IPS DF 19.7 (cell line): ENCODE measurements around the gene IGFLR1.
A peak's percentile ranks its signal among the peaks of the same experiment; 100 is the strongest.
"Not testable (repeated sequence)": the region's sequence is repeated elsewhere in the genome, so short reads cannot be mapped to it uniquely, and the experiment has no call there.

Source experiments
- DNase-seq: peaks from one replicate; pipeline ENCODE4 v3.0.0-alpha.2; 2013; ENCODE audit warnings: low read depth, low spot score

Gene IGFLR1

GRCh38 chr19:35724132-35724531 lies 18.1 kb downstream of the IGFLR1 start:
- DNase-seq = not testable (repeated sequence)

GRCh38 chr19:35723671-35724070 lies 18.6 kb downstream of the IGFLR1 start:
- no peak for DNase-seq

GRCh38 chr19:35722897-35723296 lies 19.4 kb downstream of the IGFLR1 start:
- DNase-seq = no peak

GRCh38 chr19:35722461-35722860 lies 19.8 kb downstream of the IGFLR1 start:
- DNase-seq = no peak

GRCh38 chr19:35721374-35721773 lies 20.9 kb downstream of the IGFLR1 start:
- no peak for DNase-seq

- no peak for DNase-seq
These were observed 21.6 kb downstream of the IGFLR1 start for GRCh38 chr19:35720648-35721047.

DNA sequence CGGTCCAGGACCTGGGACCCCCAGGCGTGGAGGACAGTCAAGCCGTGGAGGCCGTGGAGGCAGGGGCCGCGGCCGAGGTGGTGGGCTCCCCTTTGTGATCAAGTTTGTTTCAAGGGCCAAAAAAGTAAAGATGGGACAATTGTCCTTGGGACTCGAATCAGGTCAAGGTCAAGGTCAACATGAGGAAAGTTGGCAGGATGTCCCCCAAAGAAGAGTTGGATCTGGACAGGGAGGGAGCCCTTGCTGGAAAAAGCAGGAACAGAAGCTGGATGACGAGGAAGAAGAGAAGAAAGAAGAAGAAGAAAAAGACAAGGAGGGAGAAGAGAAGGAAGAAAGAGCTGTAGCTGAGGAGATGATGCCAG lies 22.1 kb downstream of the IGFLR1 start:
- no peak for DNase-seq

DNA sequence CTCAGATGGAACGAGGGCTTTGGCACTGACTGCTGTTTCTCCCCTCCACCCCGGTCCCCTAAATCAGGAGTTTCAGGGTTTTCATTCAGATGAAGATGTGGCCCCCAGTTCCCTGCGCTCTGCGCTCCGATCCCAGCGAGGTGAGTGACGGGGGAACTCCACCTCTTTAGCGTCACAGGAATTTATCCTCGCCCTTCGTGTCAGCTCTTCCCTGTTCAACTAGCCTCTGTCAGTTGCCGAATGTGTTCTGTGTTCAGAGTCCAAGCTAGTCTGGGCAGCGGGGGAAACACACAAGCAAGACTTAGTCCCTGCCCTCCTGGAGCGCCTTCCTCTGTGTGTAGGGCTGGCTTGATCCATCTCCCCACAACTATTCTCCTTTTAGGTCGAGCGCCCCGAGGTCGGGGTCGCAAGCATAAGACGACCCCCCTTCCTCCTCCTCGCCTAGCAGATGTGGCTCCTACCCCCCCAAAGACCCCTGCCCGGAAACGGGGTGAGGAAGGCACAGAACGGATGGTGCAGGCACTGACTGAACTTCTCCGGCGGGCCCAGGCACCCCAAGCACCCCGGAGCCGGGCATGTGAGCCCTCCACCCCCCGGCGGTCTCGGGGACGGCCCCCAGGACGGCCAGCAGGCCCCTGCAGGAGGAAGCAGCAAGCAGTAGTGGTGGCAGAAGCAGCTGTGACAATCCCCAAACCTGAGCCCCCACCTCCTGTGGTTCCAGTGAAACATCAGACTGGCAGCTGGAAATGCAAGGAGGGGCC lies 22.7 kb downstream of the IGFLR1 start:
- no peak for DNase-seq

DNA sequence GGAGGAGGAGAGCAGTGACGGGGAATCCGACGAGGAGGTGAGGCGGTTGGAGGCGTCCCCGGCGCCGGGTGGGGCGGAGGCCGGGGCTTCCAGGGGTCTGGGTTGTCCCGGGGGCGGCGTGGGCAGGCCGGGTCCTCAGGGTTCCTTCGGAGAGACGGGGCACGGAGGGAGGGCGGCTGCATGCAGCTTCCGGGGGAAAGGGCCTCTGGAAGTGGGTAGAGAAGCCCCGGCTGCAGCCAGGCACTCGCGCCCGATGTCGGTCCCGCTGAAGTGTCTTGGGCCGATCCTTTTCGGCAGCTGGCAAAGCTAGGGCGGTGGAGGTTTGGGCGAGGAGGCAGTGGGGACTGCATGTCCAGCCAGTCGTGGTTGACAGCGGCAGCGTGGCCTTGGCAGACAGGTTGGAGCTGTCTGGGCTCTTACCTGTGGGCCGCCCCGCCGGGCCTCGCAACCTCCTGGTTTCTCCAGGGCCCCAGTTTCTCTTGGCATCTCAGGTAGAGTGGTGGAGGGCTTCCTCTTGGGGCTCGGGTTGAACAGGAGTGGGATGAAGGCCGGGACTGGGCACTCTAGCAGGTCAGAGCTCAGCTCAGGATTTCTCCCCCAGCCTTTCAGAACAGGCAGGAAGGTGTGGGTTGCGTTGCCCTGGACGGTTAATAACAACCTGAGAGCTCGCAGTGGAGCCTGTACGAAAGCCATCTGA lies 23.8 kb downstream of the IGFLR1 start:
- DNase-seq = no peak

GRCh38 chr19:35717665-35718344 lies 24.4 kb downstream of the IGFLR1 start, which contains the start of gene KMT2B:
Gene KMT2B, plus strand, starts transcription at chr19:35718003. Its CDS starts 16 bp downstream, at chr19:35718019.
- DNase-seq = no peak

- DNase-seq = peak; percentile 98
These were observed 25.2 kb downstream of the IGFLR1 start for GRCh38 chr19:35716801-35717664.

DNA sequence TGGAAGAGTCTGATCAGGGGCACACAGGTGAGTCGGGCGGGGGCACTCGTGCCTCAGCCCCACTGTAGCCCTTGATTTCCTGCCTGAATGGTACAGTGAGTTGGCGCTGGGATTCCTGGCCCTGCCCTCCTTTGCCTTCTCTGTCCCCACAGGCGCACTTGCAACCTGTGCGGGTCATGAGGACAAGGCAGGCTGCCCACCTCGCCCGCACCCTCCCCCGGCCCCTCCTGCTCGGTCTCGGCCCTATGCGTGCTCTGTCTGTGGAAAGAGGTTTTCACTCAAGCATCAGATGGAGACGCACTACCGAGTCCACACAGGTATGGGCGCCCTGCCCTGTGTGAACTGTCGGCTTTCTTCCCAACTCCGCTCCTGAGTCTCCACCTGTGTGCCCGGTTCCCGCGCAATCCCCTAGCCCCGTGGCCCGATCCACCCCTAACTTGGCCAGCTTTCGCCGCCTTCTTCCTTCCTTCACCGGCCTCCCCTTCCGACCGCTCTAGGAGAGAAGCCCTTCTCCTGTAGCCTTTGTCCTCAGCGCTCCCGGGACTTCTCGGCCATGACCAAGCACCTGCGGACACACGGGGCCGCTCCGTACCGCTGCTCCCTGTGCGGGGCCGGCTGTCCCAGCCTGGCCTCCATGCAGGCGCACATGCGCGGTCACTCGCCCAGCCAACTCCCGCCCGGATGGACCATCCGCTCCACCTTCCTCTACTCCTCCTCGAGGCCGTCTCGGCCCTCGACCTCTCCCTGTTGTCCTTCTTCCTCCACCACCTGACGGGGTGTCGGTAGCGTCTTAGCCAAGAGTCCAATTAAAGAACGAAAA lies 26.1 kb downstream of the IGFLR1 start:
- DNase-seq = no peak

DNA sequence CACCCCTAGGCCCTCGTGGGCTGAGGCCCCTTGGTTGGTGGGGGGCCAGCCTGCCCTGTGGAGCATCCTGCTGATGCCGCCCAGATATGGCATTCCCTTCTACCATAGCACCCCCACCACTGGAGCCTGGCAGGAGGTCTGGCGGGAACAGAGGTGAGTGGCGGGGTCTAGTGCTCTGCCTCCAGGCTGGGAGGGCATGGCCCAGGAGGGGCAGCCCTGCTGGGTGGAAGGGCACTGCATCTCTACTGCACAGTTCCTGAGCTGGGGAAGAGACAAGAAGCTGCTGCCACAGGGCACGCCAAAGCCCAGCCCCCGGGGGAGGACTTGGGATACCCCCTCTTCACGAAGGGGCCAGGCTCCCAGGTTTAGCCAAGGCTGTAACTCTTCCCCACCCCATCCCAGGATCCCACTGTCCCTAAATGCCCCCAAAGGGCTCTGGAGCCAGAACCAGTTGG lies 26.9 kb downstream of the IGFLR1 start:
- no peak for DNase-seq

GRCh38 chr19:35714601-35715354 lies 27.5 kb downstream of the IGFLR1 start:
- DNase-seq = no peak

DNA sequence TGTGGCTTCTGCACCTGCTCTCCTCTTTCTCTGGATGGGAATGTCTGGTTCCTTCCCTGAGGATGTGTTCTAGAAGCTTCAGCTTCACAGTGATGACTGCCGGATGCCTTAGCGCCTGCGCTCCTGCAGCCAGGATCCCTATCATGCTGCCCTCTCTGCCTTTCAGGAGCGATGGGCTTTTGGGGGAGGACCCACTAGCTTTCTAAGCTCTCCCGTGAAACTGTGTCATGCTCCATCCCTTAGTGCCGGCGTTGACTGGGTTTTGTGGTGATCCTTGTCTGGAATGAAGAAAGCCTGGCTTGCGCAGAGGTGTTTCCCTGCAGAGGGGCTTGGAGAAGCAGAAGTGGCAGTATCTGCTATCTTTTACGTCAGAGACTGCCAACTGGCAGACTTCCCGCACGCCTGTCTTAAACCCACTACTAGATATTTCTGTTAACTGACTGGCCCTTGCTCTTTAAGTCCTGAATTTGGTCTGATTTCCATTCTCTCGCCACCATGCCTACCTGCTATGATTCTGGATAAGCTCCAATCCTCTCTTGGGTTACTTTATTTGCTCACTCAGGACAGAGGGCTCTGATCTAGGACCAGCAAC lies 28.3 kb downstream of the IGFLR1 start:
- DNase-seq = no peak

DNA sequence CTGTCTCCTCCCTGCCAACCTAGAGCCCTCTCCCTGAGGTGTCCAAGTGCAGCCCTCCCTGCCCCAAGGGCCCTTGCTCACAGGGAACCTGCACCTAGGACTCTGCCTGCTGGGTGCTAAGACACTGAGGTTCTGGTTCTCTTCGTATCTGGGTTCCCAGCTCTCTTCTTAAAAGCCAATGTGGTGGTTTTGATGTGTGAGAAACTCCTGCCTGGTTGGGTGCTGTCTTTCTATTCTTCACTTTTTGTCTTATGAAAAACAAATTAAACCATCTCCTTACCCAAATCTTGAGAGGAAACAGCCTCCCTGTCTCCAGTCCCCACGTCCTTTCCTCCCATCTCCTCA lies 28.8 kb downstream of the IGFLR1 start:
- DNase-seq = no peak

GRCh38 chr19:35712567-35713505 lies 29.4 kb downstream of the IGFLR1 start:
- no peak for DNase-seq
